OCI-LY7 (cell line): ENCODE data around the gene ZNF469.

Experiments used
- CTCF ChIP-seq: fragments of 200-600 bp; sonication (generic); conservative IDR thresholded peaks from 2 replicates; pipeline ENCODE4 v1.5.1; 2014; ENCODE audit warnings: mild to moderate bottlenecking, antibody characterized with exemption, low read length, moderate library complexity, mixed read lengths
- EZH2phosphoT487 ChIP-seq: fragments of 200-600 bp; sonication (generic); IDR thresholded peaks from 2 replicates; pipeline ENCODE4 v1.6.1; 2018; ENCODE audit warnings: low read depth, borderline replicate concordance, mild to moderate bottlenecking, mixed run types, antibody characterized with exemption, low read length, moderate library complexity, mixed read lengths

GRCh38 chr16:88408561-88409142, 25.9 kb downstream of the ZNF469 start:
- TF ChIP-seq CTCF (no peak), EZH2phosphoT487 (no peak)
